Nephron progenitor cell (in vitro differentiated cells): ENCODE measurements around the gene RALY.

Experiments
- DNase-seq: peaks from one replicate; pipeline ENCODE4 v3.0.0; 2021
- H3K27ac Mint-ChIP-seq: 2 replicates; pipeline ENCODE4 v1.8.0; 2021; ENCODE audit warnings: mild to moderate bottlenecking, moderate library complexity, mixed read lengths
- H3K27me3 Mint-ChIP-seq: 2 replicates; pipeline ENCODE4 v1.8.0; 2021; ENCODE audit warnings: mild to moderate bottlenecking, low read depth, mixed read lengths; ENCODE audit not compliant: poor library complexity
- H3K36me3 Mint-ChIP-seq: 2 replicates; pipeline ENCODE4 v1.8.0; 2021; ENCODE audit warnings: low read depth, mixed read lengths
- H3K4me1 Mint-ChIP-seq: 2 replicates; pipeline ENCODE4 v1.8.0; 2021; ENCODE audit warnings: mixed read lengths
- H3K4me3 Mint-ChIP-seq: 2 replicates; pipeline ENCODE4 v1.8.0; 2021; ENCODE audit warnings: mild to moderate bottlenecking, moderate library complexity, mixed read lengths
- H3K9me3 Mint-ChIP-seq: 2 replicates; pipeline ENCODE4 v1.8.0; 2021; ENCODE audit warnings: mild to moderate bottlenecking, moderate library complexity, mixed read lengths
- CTCF ChIP-seq: fragments of 200-600 bp; sonication (generic); IDR thresholded peaks from 2 replicates; pipeline ENCODE4 v1.5.0; 2021; ENCODE audit warnings: antibody characterized with exemption

Gene RALY

GRCh38 chr20:34072778-34073177 is 79.1 kb downstream of the RALY start:
- no peaks in the 10 kb centered on the region for H3K9me3 Mint-ChIP-seq
- H3K36me3 Mint-ChIP-seq: peaks cover 21% of the 10 kb centered on the region
- no peak overlapping the region for H3K4me3 Mint-ChIP-seq
- no peak for TF ChIP-seq CTCF
- H3K27ac Mint-ChIP-seq: no peak overlapping the region
- DNase-seq: no peak
- peaks cover 12% of the 10 kb centered on the region for H3K4me1 Mint-ChIP-seq
- no peaks in the 10 kb centered on the region for H3K27me3 Mint-ChIP-seq

GRCh38 chr20:34074101-34074760 is 80.5 kb downstream of the RALY start:
- no peak for DNase-seq
- no peak for TF ChIP-seq CTCF
- peaks cover 5% of the 10 kb centered on the region for H3K4me1 Mint-ChIP-seq
- H3K27ac Mint-ChIP-seq: no peak overlapping the region
- no peak overlapping the region for H3K4me3 Mint-ChIP-seq
- H3K9me3 Mint-ChIP-seq: no peaks in the 10 kb centered on the region
- H3K27me3 Mint-ChIP-seq: no peaks in the 10 kb centered on the region
- H3K36me3 Mint-ChIP-seq: peaks cover 26% of the 10 kb centered on the region

GRCh38 chr20:34075647-34076046 is 81.9 kb downstream of the RALY start:
- no peak for TF ChIP-seq CTCF
- Mint-ChIP-seq H3K9me3 (no peaks in the 10 kb centered on the region), H3K4me1 (no peaks in the 10 kb centered on the region), H3K27me3 (no peaks in the 10 kb centered on the region), H3K36me3 (peaks cover 29% of the 10 kb centered on the region), H3K4me3 (no peak overlapping the region), H3K27ac (peak overlapping the region; percentile 25)
- DNase-seq: no peak

- Mint-ChIP-seq H3K36me3 (peaks cover 30% of the 10 kb centered on the region), H3K4me3 (no peak overlapping the region), H3K27me3 (no peaks in the 10 kb centered on the region), H3K27ac (no peak overlapping the region), H3K4me1 (no peaks in the 10 kb centered on the region), H3K9me3 (no peaks in the 10 kb centered on the region)
- no peak for DNase-seq
- no peak for TF ChIP-seq CTCF
Observed at GRCh38 chr20:34076952-34077351, 83.2 kb downstream of the RALY start.

- Mint-ChIP-seq H3K36me3 (peaks cover 29% of the 10 kb centered on the region), H3K27me3 (no peaks in the 10 kb centered on the region), H3K4me1 (no peaks in the 10 kb centered on the region), H3K4me3 (no peak overlapping the region), H3K9me3 (no peaks in the 10 kb centered on the region), H3K27ac (no peak overlapping the region)
- no peak for TF ChIP-seq CTCF
- DNase-seq: no peak
Observed at GRCh38 chr20:34078540-34078939, 84.8 kb downstream of the RALY start.

- Mint-ChIP-seq H3K27ac (no peak overlapping the region), H3K9me3 (no peaks in the 10 kb centered on the region), H3K36me3 (peaks cover 40% of the 10 kb centered on the region), H3K27me3 (no peaks in the 10 kb centered on the region), H3K4me1 (peaks cover 8% of the 10 kb centered on the region), H3K4me3 (no peak overlapping the region)
- no peak for TF ChIP-seq CTCF
- DNase-seq: no peak
Observed at GRCh38 chr20:34079818-34080217, 86.1 kb downstream of the RALY start.
